WTC11 (cell line): Measurements from ENCODE around the gene DPP7. TPM values are rescaled to one million over a fixed set of nuclear protein-coding genes. Genes with fewer than 3 reads are reported as not detected.

ENCODE experiments used
- ATF1 ChIP-seq: sonication (generic); formaldehyde crosslinking; IDR thresholded peaks from 2 replicates; pipeline ENCODE4 v1.8.1; 2023; ENCODE audit warnings: mild to moderate bottlenecking, moderate library complexity, missing genetic modification reagents
- ATF3 ChIP-seq: sonication (generic); formaldehyde crosslinking; conservative IDR thresholded peaks from 2 replicates; pipeline ENCODE4 v1.8.1; 2022; ENCODE audit warnings: mild to moderate bottlenecking, missing genetic modification reagents
- CBFB ChIP-seq: sonication (generic); formaldehyde crosslinking; IDR thresholded peaks from 2 replicates; pipeline ENCODE4 v1.8.1; 2022; ENCODE audit warnings: mild to moderate bottlenecking, low read depth, missing genetic modification reagents
- CREM ChIP-seq: sonication (generic); formaldehyde crosslinking; IDR thresholded peaks from 2 replicates; pipeline ENCODE4 v1.8.1; 2022; ENCODE audit warnings: mild to moderate bottlenecking, missing genetic modification reagents, moderate library complexity
- E2F1 ChIP-seq: sonication (generic); formaldehyde crosslinking; IDR thresholded peaks from 2 replicates; pipeline ENCODE4 v1.8.0; 2022; ENCODE audit warnings: mild to moderate bottlenecking, missing genetic modification reagents
- E2F5 ChIP-seq: sonication (generic); formaldehyde crosslinking; IDR thresholded peaks from 2 replicates; pipeline ENCODE4 v1.8.1; 2022; ENCODE audit warnings: mild to moderate bottlenecking, moderate library complexity, missing genetic modification reagents
- EMX1 ChIP-seq: fragments of 250-450 bp; sonication (Bioruptor Pico); IDR thresholded peaks from 2 replicates; pipeline ENCODE4 v1.8.0; 2021; ENCODE audit warnings: mild to moderate bottlenecking
- ETV6 ChIP-seq: sonication (generic); formaldehyde crosslinking; IDR thresholded peaks from 2 replicates; pipeline ENCODE4 v1.8.1; 2022; ENCODE audit warnings: mild to moderate bottlenecking, missing genetic modification reagents
- FOXJ3 ChIP-seq: sonication (generic); formaldehyde crosslinking; IDR thresholded peaks from 2 replicates; pipeline ENCODE4 v1.9.0; 2021; ENCODE audit warnings: missing genetic modification reagents, mild to moderate bottlenecking, borderline replicate concordance
- GTF2I ChIP-seq: fragments of 250-450 bp; sonication (Bioruptor Pico); conservative IDR thresholded peaks from 2 replicates; pipeline ENCODE4 v1.4.0; 2021; ENCODE audit warnings: mild to moderate bottlenecking
- HMGXB4 ChIP-seq: sonication (generic); formaldehyde crosslinking; IDR thresholded peaks from 2 replicates; pipeline ENCODE4 v1.8.1; 2023; ENCODE audit warnings: mild to moderate bottlenecking, moderate library complexity, missing genetic modification reagents
- JUN ChIP-seq: sonication (generic); formaldehyde crosslinking; IDR thresholded peaks from 2 replicates; pipeline ENCODE4 v1.8.0; 2023; ENCODE audit warnings: mild to moderate bottlenecking, missing genetic modification reagents
- MYBL2 ChIP-seq: sonication (generic); formaldehyde crosslinking; IDR thresholded peaks from 2 replicates; pipeline ENCODE4 v1.8.1; 2023; ENCODE audit warnings: mild to moderate bottlenecking, moderate library complexity, missing genetic modification reagents
- NFYB ChIP-seq: sonication (generic); formaldehyde crosslinking; conservative IDR thresholded peaks from 2 replicates; pipeline ENCODE4 v1.8.0; 2022; ENCODE audit warnings: low read depth, missing genetic modification reagents
- OVOL2 ChIP-seq: fragments of 250-450 bp; sonication (Bioruptor Pico); IDR thresholded peaks from 2 replicates; pipeline ENCODE4 v1.9.0; 2021; ENCODE audit warnings: mild to moderate bottlenecking, borderline replicate concordance
- PRDM15 ChIP-seq: sonication (generic); formaldehyde crosslinking; IDR thresholded peaks from 2 replicates; pipeline ENCODE4 v1.8.0; 2022; ENCODE audit warnings: missing genetic modification reagents
- SMAD4 ChIP-seq: sonication (generic); formaldehyde crosslinking; IDR thresholded peaks from 2 replicates; pipeline ENCODE4 v1.8.0; 2022; ENCODE audit warnings: mild to moderate bottlenecking, missing genetic modification reagents
- SOX15 ChIP-seq: fragments of 250-450 bp; sonication (Bioruptor Pico); IDR thresholded peaks from 2 replicates; pipeline ENCODE4 v1.9.0; 2021; ENCODE audit warnings: mild to moderate bottlenecking
- STAT6 ChIP-seq: sonication (generic); formaldehyde crosslinking; conservative IDR thresholded peaks from 2 replicates; pipeline ENCODE4 v1.8.1; 2023; ENCODE audit warnings: mild to moderate bottlenecking, low read depth, missing genetic modification reagents, moderate library complexity
- TEAD1 ChIP-seq: sonication (generic); formaldehyde crosslinking; IDR thresholded peaks from 2 replicates; pipeline ENCODE4 v1.8.0; 2022; ENCODE audit warnings: mild to moderate bottlenecking, missing genetic modification reagents
- ZMAT4 ChIP-seq: fragments of 250-450 bp; sonication (Bioruptor Pico); IDR thresholded peaks from 2 replicates; pipeline ENCODE4 v1.9.0; 2021; ENCODE audit warnings: mild to moderate bottlenecking
- ZNF263 ChIP-seq: sonication (generic); formaldehyde crosslinking; IDR thresholded peaks from 2 replicates; pipeline ENCODE4 v1.8.1; 2022; ENCODE audit warnings: low read depth, mild to moderate bottlenecking, moderate library complexity, missing genetic modification reagents
- ZNF416 ChIP-seq: fragments of 250-450 bp; sonication (Bioruptor Pico); IDR thresholded peaks from 2 replicates; pipeline ENCODE4 v1.9.0; 2021; ENCODE audit warnings: mild to moderate bottlenecking, inconsistent platforms
- ZNF532 ChIP-seq: fragments of 250-450 bp; sonication (Bioruptor Pico); IDR thresholded peaks from 2 replicates; pipeline ENCODE4 v1.9.0; 2021; ENCODE audit warnings: mild to moderate bottlenecking, borderline replicate concordance
- total RNA-seq: library from RNA; stranded (reverse); gene quantifications from 3 replicates; pipeline ENCODE4 v1.2.3, GENCODE V29; 2021

DPP7 gene
- total RNA-seq, 1 experiment from 2014 or later, result 38.9 TPM

- TF ChIP-seq MYBL2 (CRISPR knock-in tag) (0 out of 2 replicates have a peak, but pooled peaks have one; percentile 65), ZMAT4 (CRISPR knock-in tag) (no peak), ETV6 (CRISPR knock-in tag) (peak; percentile 77), CREM (peak; percentile 91), ATF3 (CRISPR knock-in tag) (no peak), EMX1 (no peak), E2F5 (CRISPR knock-in tag) (peak; percentile 60; the same call in 1 of the 2 replicates), NFYB (CRISPR knock-in tag) (no peak; the same call in 1 of the 2 replicates), ATF1 (peak; percentile 69; the same call in 1 of the 2 replicates), STAT6 (0 out of 2 replicates have a peak, but pooled peaks have one; percentile 62), E2F1 (CRISPR knock-in tag) (no peak), FOXJ3 (CRISPR knock-in tag) (no peak), HMGXB4 (CRISPR knock-in tag) (no peak), TEAD1 (CRISPR knock-in tag) (peak; percentile 73; the same call in 1 of the 2 replicates), CBFB (no peak), JUN (CRISPR knock-in tag) (peak; percentile 93), SMAD4 (CRISPR knock-in tag) (no peak), ZNF532 (CRISPR knock-in tag) (no peak), ZNF416 (CRISPR knock-in tag) (no peak), ZNF263 (CRISPR knock-in tag) (no peak), GTF2I (no peak), OVOL2 (CRISPR knock-in tag) (no peak), PRDM15 (CRISPR knock-in tag) (no peak), SOX15 (CRISPR knock-in tag) (no peak)
These were observed 24.4 kb upstream of the DPP7 start, which contains the start of gene GRIN1 (continued) for GRCh38 chr9:137138722-137139467.
